Measurements from ENCODE around the gene TTC28.

DNA sequence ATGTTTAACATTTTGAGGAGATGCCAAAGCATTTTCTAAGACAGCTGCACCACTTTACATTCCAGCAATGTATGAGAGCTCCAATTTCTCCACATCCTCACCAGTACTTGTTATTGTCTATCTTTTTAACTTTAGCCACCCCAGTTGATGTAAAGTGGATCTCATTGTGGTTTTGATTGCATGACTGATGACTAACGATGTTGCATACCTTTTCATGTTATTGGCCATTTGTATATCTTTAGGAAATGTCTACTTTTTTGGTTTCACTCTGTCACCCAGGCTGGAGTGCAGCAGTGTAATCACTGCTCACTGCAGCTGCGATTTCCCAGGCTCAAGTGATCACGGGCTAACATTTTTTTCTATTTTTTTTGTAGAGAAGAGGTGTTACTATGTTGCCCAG is 8.9 kb downstream of the TTC28 start:
- TF ChIP-seq, protein P1, sequence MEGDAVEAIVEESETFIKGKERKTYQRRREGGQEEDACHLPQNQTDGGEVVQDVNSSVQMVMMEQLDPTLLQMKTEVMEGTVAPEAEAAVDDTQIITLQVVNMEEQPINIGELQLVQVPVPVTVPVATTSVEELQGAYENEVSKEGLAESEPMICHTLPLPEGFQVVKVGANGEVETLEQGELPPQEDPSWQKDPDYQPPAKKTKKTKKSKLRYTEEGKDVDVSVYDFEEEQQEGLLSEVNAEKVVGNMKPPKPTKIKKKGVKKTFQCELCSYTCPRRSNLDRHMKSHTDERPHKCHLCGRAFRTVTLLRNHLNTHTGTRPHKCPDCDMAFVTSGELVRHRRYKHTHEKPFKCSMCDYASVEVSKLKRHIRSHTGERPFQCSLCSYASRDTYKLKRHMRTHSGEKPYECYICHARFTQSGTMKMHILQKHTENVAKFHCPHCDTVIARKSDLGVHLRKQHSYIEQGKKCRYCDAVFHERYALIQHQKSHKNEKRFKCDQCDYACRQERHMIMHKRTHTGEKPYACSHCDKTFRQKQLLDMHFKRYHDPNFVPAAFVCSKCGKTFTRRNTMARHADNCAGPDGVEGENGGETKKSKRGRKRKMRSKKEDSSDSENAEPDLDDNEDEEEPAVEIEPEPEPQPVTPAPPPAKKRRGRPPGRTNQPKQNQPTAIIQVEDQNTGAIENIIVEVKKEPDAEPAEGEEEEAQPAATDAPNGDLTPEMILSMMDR (IDR thresholded peaks at IDR 0.05), result no peak
- no peak for TF ChIP-seq POLR2A (IDR thresholded peaks at IDR 0.05)

Data from gastroesophageal sphincter (tissue), 3 donors.